ENCODE data around the gene STAT5A.

DNA sequence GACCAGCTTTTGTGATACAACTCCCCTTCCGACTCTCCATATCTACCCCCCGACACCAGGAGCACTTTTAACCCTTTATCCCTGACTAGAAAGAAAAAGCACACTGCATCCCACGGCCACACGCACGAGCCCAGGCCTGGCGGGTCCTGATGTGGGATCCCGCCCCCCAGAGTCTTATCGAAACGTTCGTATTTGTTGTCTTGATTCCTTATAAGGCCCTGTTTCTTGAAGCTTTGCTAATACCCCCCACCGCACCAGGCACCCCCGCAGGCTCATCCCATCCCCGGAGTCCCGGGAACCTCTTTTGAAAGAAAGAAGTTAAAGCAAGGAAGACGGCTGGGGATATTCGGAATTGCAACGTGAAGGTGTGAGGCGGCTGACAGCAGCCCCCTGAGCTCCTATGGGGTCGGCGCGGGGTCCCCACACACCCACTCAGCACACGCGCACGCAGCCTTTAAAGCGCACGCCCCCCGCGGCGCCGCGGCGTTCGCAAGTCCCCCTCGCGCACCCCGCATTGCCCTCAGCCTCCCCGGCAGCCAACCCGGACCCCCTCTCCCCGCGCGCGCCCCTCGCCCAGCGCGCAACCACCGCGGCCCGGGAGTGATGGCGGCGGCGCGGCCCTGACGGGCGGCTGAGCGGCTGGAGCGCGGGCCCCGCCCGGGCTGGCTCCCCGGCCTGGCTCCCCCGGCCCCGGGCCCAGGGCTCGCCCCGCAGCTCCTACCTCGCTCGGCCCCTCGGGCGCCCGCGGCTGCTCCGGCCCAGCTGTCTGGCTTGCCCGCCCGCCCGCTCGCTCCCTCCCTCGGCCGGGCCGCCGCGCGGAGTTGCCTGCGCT, 12.6 kb upstream of the STAT5A start:
- no peak for TF ChIP-seq TAF1 (IDR thresholded peaks at IDR 0.05; ENCODE audit: borderline replicate concordance, insufficient read depth, low read length)
- TF ChIP-seq POLR2AphosphoS5 (IDR thresholded peaks at IDR 0.05; ENCODE audit: low read depth, low read length): no peak
- no peak for TF ChIP-seq REST (IDR thresholded peaks at IDR 0.05; ENCODE audit: insufficient read depth in 1 of 2, low read depth in 2 of 2, low read length in 2 of 2)
- no peak for TF ChIP-seq SIN3A (IDR thresholded peaks at IDR 0.05; ENCODE audit: borderline replicate concordance, insufficient read depth, low read length)

Measured in PFSK-1 (cell line).